Prostate gland (tissue), 2 donors: ENCODE results near the gene KSR2. TPM values are rescaled to one million over a fixed set of nuclear protein-coding genes. Genes with fewer than 3 reads are reported as not detected.

Source experiments
- DNase-seq: peaks from one replicate; pipeline ENCODE4 v3.0.0-alpha.2; 2019; ENCODE audit warnings: low spot score
- H3K27ac ChIP-seq, 2 donors: fragments of 200-600 bp; sonication (generic); 2 replicates each; pipeline ENCODE4 v1.5.1; 2017 to 2019
- H3K27me3 ChIP-seq: fragments of 200-600 bp; sonication (generic); replicated peaks from 2 replicates; pipeline ENCODE4 v1.5.1; 2019; ENCODE audit not compliant: insufficient read depth
- H3K36me3 ChIP-seq, 2 donors: fragments of 200-600 bp; sonication (generic); 1 replicate in 1 of 2; 2 replicates in 1 of 2; pipeline versions ENCODE4 v1.5.1 to v1.8.1; 2017 to 2019
- H3K4me1 ChIP-seq: fragments of 200-600 bp; sonication (generic); replicated peaks from 2 replicates; pipeline ENCODE4 v1.5.1; 2019
- H3K4me3 ChIP-seq, 2 donors: fragments of 200-600 bp; sonication (generic); 2 replicates each; pipeline ENCODE4 v1.5.1; 2017 to 2019
- H3K9me3 ChIP-seq: fragments of 200-600 bp; sonication (generic); 2 replicates; pipeline ENCODE4 v1.5.1; 2017
- CTCF ChIP-seq, 4 experiments: fragments of 200-600 bp in 2 of 4; fragments of 450-650 bp in 2 of 4; sonication (generic) in 2 of 4; IDR thresholded peaks; 1 replicate in 3 of 4; 2 replicates in 1 of 4; pipeline ENCODE4 v1.5.1; 2016 to 2019; ENCODE audit warnings: antibody characterized with exemption in 4 of 4, mild to moderate bottlenecking in 2 of 4, moderate library complexity in 2 of 4
- POLR2A ChIP-seq: fragments of 450-650 bp; IDR thresholded peaks from one replicate; pipeline ENCODE4 v1.6.1; 2016; ENCODE audit warnings: antibody characterized with exemption, mild to moderate bottlenecking
- POLR2AphosphoS5 ChIP-seq: sonication (generic); formaldehyde crosslinking; IDR thresholded peaks from one replicate; pipeline ENCODE4 v1.6.1; 2017; ENCODE audit warnings: antibody characterized with exemption
- WGBS: methylation state at CpG from one replicate; pipeline ENCODE4 v1.1.5; 2018; 5-methylcytosine and 5-hydroxymethylcytosine counted together
- intact Hi-C: fragments of 100-400 bp; cut with DNase I; formaldehyde crosslinking; loops from one replicate; pipeline ENCODE4 v1.14.2; 2022
- total RNA-seq, 2 donors: library from RNA; depleted of rRNA; stranded (reverse); fragments of >200 nt; gene quantifications; one replicate each; pipeline ENCODE4 v1.1.0, GENCODE V29; 2016

KSR2 gene
- total RNA-seq, 2 donors from 2014 or later = 1.0 to 1.7 TPM

GRCh38 chr12:117439531-117440001 is 529.2 kb downstream of the KSR2 start:
- DNase-seq = no peak
- Histone ChIP-seq H3K4me1 (no peaks in the 10 kb centered on the region), H3K4me3 (no peak overlapping the region), H3K9me3 (no peaks in the 10 kb centered on the region), H3K27me3 (no peaks in the 10 kb centered on the region), H3K27ac (no peak overlapping the region), H3K36me3 (no peaks in the 10 kb centered on the region)
- WGBS = 65% methylated on average over 9 of the region's 13 CpGs
- intact Hi-C loops = no loop called here
- TF ChIP-seq POLR2A = no peak
- no peak for TF ChIP-seq POLR2AphosphoS5
- TF ChIP-seq CTCF (IDR thresholded peaks at IDR 0.05) = no peak

GRCh38 chr12:117438809-117439208 is 530.0 kb downstream of the KSR2 start:
- TF ChIP-seq POLR2A = no peak
- no peak for TF ChIP-seq CTCF (IDR thresholded peaks at IDR 0.05)
- TF ChIP-seq POLR2AphosphoS5 = no peak
- Histone ChIP-seq H3K27ac (no peak overlapping the region), H3K4me1 (no peaks in the 10 kb centered on the region), H3K4me3 (no peak overlapping the region), H3K27me3 (no peaks in the 10 kb centered on the region), H3K36me3 (no peaks in the 10 kb centered on the region), H3K9me3 (no peaks in the 10 kb centered on the region)
- intact Hi-C loops = no loop called here
- no peak for DNase-seq
- WGBS = 80% methylated on average over 6 of the region's 6 CpGs

- whole genome bisulfite sequencing = 79% methylated on average over 11 of the region's 11 CpGs
- no peaks in the 10 kb centered on the region for H3K9me3 ChIP-seq
- TF ChIP-seq CTCF (IDR thresholded peaks at IDR 0.05) (no peak), POLR2AphosphoS5 (no peak), POLR2A (no peak)
- no peak overlapping the region for H3K27ac ChIP-seq
- no peaks in the 10 kb centered on the region for H3K4me1 ChIP-seq
- no peak for DNase-seq
- no peaks in the 10 kb centered on the region for H3K27me3 ChIP-seq
- intact Hi-C loops = no loop called here
- no peak overlapping the region for H3K4me3 ChIP-seq
- H3K36me3 ChIP-seq = no peaks in the 10 kb centered on the region
Observed at GRCh38 chr12:117437516-117438255, 531.1 kb downstream of the KSR2 start.

GRCh38 chr12:117433878-117434277 is 534.9 kb downstream of the KSR2 start:
- DNase-seq = no peak
- 94% methylated on average over 3 of the region's 3 CpGs for WGBS
- intact Hi-C loops = no loop called here
- no peaks in the 10 kb centered on the region for H3K36me3 ChIP-seq
- TF ChIP-seq CTCF (IDR thresholded peaks at IDR 0.05) = no peak
- no peak for TF ChIP-seq POLR2A
- H3K9me3 ChIP-seq = no peaks in the 10 kb centered on the region
- H3K4me3 ChIP-seq = no peak overlapping the region
- H3K27ac ChIP-seq = no peak overlapping the region
- H3K4me1 ChIP-seq = no peaks in the 10 kb centered on the region
- no peaks in the 10 kb centered on the region for H3K27me3 ChIP-seq

GRCh38 chr12:117430246-117430645 is 538.5 kb downstream of the KSR2 start:
- TF ChIP-seq POLR2AphosphoS5 (no peak), POLR2A (no peak), CTCF (IDR thresholded peaks at IDR 0.05) (no peak)
- H3K9me3 ChIP-seq = no peaks in the 10 kb centered on the region
- no peak overlapping the region for H3K4me3 ChIP-seq
- no peaks in the 10 kb centered on the region for H3K36me3 ChIP-seq
- intact Hi-C loops = no loop called here
- no peaks in the 10 kb centered on the region for H3K27me3 ChIP-seq
- no peaks in the 10 kb centered on the region for H3K4me1 ChIP-seq
- no peak overlapping the region for H3K27ac ChIP-seq
- DNase-seq = no peak
- WGBS = 76% methylated on average over 6 of the region's 6 CpGs
